ENCODE measurements around the gene ISL1.

DNA sequence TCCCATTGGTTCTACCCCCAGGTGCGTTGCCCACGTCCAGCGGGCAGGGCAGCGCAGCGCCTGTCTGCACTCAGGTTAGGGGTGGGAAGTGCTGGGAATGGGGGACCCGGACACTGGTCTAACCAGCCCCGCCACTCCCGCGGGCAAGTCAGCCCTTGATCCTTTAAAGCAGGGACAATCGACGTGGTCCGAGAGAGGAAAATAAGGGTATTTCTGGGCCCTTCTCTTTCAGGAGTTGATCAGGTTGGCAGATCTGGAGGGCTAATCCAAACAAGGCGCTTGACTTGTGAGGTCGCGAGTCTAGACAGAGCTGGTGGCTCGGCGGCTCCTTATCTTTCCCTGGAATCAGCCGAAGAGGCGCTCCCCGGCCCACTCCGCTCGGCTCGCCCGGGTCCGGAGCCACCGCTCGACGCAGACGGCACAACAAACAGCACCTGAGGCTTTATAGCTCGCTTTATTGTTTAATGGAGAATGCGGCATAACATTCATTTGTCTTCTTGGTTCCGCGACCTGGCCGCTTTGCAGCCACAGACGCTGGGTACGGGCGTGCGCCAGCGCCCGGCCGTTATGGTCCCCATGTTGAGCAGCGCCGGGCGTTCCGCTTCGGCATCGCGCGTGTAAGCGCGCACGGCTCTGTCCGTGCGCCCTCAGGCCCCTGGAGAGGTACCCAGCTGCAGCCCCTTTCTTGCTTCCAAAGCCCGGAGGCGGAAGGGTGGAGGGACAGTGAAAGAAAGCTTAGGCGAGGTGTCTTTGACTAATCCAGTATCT lies 15.8 kb downstream of the ISL1 start:
- TF ChIP-seq TAF1 (IDR thresholded peaks at IDR 0.05; ENCODE audit: borderline replicate concordance, insufficient read depth, low read length): no peak
- TF ChIP-seq, protein P1, sequence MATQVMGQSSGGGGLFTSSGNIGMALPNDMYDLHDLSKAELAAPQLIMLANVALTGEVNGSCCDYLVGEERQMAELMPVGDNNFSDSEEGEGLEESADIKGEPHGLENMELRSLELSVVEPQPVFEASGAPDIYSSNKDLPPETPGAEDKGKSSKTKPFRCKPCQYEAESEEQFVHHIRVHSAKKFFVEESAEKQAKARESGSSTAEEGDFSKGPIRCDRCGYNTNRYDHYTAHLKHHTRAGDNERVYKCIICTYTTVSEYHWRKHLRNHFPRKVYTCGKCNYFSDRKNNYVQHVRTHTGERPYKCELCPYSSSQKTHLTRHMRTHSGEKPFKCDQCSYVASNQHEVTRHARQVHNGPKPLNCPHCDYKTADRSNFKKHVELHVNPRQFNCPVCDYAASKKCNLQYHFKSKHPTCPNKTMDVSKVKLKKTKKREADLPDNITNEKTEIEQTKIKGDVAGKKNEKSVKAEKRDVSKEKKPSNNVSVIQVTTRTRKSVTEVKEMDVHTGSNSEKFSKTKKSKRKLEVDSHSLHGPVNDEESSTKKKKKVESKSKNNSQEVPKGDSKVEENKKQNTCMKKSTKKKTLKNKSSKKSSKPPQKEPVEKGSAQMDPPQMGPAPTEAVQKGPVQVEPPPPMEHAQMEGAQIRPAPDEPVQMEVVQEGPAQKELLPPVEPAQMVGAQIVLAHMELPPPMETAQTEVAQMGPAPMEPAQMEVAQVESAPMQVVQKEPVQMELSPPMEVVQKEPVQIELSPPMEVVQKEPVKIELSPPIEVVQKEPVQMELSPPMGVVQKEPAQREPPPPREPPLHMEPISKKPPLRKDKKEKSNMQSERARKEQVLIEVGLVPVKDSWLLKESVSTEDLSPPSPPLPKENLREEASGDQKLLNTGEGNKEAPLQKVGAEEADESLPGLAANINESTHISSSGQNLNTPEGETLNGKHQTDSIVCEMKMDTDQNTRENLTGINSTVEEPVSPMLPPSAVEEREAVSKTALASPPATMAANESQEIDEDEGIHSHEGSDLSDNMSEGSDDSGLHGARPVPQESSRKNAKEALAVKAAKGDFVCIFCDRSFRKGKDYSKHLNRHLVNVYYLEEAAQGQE (IDR thresholded peaks at IDR 0.05; ENCODE audit: insufficient read depth in 1 of 2, low read depth in 2 of 2, low read length in 2 of 2): no peak
- no peak for TF ChIP-seq POLR2AphosphoS5 (IDR thresholded peaks at IDR 0.05; ENCODE audit: low read depth, low read length)
